ENCODE measurements around the gene USP13.
"Not testable (repeated sequence)": the region's sequence is repeated elsewhere in the genome, so short reads cannot be mapped to it uniquely, and the experiment has no call there.

The USP13 gene

DNA sequence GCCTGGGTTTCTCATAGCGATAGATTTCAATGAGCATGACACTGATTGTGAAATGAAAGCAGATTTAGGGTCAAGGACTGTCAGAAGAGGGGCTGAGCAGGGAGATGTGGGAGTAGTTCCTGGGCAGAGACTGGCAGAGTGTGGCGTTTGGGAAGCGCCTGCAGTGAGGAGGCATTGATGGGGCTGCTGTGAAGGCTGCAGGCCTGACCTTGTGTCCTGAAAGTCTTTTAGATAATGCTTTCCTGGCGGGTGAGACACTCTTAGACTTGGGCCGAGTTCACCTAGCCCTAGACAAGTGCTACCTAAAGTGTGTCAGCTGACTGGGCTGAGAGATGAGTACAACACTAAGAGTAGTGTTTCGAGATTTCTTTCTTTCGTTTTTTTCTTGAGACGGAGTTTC, 20.7 kb downstream of the USP13 start:
- Mint-ChIP-seq H3K36me3 (peaks cover 1% of the 10 kb centered on the region), H3K27ac (no peak overlapping the region), H3K9me3 (no peaks in the 10 kb centered on the region), H3K27me3 (no peaks in the 10 kb centered on the region), H3K4me3 (no peak overlapping the region), H3K4me1 (peaks cover 7% of the 10 kb centered on the region)

DNA sequence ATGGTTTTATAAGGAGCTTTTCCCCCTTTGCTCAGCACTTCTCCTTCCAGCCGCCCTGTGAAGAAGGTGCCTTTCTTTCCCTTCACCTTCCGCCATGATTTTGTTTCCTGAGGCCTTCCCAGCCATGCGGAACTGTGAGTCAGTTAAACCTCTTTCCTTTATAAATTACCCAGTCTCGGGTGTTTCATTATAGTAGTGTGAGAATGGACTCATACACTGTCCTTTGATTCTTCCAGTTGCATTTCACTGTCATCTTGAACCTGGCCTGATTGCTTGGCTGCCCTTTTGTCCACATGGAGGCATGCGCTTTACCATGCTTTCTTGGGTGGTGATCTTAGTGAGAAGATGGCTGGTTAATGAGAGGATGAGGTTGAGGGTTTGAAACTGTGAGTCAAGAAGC, 23.2 kb downstream of the USP13 start:
- Mint-ChIP-seq H3K4me3 (no peak overlapping the region), H3K4me1 (peaks cover 3% of the 10 kb centered on the region), H3K27me3 (no peaks in the 10 kb centered on the region)

DNA sequence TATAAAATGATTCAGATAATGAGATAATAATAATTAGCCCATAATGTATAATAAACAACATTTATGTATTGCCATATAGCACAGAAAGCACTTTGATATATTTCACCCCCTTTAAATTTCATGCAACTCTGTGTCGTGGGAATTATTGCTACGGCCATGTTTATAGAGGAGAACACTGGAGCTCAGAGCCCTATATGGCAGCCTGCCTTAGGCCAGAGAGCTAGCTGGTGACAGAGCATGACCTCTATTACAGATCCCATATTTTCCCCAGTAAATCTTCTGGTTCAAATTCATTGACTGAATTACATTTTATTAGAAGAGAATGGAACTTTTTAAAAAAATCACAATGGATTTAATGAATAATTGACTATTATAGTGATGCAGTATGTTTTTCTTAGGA, 25.0 kb downstream of the USP13 start:
- H3K27me3 Mint-ChIP-seq: no peaks in the 10 kb centered on the region
- H3K36me3 Mint-ChIP-seq: peaks cover 3% of the 10 kb centered on the region
- no peaks in the 10 kb centered on the region for H3K9me3 Mint-ChIP-seq
- no peak overlapping the region for H3K27ac Mint-ChIP-seq
- no peak overlapping the region for H3K4me3 Mint-ChIP-seq
- H3K4me1 Mint-ChIP-seq: no peaks in the 10 kb centered on the region

More for the DNA sequence above, 23.2 kb downstream of the USP13 start:
- Mint-ChIP-seq H3K9me3 (no peaks in the 10 kb centered on the region), H3K27ac (no peak overlapping the region), H3K36me3 (peaks cover 1% of the 10 kb centered on the region)

DNA sequence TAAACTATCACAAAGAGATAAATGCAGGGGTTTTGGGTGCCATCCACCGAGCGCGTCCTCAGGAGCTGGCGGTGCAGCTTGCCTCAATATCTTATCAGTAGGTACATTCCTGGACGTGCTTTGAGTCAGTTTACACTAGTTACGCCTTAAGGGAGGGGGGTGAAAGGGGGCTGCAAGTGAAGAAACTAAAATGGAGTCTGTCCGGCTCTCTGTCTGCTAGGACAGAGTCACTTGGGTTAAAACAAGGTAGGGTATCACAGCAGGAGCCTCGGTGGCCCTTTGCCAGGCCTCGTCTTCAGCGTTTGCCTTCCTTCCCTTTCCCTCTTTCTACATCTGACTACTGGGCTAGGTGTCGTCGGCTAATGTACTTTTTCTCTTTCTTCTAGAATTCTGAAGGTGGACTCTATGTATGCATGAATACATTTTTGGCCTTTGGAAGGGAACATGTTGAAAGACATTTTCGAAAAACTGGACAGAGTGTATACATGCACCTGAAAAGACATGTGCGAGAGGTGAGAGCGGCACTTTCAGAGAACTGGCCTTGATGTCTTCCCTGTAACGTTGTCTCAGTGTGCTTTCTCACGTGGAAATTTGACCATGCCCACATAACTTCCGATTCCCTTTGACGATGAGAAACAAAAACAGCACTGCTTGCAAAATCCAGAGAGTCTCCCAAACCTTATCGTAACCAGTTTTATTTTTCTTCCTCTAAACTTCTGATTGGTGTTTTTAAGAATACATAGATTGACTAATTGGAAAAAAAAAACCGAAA, 28.8 kb downstream of the USP13 start:
- Mint-ChIP-seq H3K4me3 (no peak overlapping the region), H3K27ac (peak overlapping the region; percentile 23), H3K9me3 (no peaks in the 10 kb centered on the region), H3K27me3 (no peaks in the 10 kb centered on the region), H3K36me3 (peaks cover 7% of the 10 kb centered on the region), H3K4me1 (no peaks in the 10 kb centered on the region)

DNA sequence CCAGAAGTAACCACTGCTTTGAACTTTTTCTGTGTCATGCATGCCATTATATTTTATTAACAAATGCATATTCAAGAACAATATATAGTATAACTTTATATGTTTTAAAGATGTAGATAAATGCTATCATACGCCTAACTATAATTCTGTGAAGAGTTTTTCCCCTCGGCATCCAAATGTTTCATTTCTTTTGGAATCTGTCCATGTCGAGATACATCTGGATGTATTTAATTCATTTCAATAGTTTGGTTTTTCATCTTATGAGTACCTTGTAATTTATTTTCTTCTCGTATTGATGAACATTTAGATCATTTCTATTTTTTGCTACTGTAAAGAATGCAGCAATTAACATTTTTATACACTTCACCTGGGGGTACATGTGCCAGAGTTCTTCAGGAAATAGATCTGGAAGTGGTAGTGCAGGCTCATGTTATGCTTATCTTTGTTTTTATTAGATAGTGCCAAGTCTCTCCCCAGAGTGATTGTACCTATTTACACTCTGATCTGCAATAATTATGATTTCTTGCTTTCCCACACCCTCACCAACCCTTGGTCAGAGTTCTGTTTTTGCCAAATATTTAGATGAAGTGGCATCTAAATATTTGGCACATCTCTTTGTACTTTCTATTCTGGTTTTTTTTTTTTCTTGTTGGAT, 29.7 kb downstream of the USP13 start:
- Mint-ChIP-seq H3K27ac (no peak overlapping the region), H3K4me3 (no peak overlapping the region), H3K36me3 (peaks cover 7% of the 10 kb centered on the region), H3K9me3 (no peaks in the 10 kb centered on the region), H3K27me3 (no peaks in the 10 kb centered on the region), H3K4me1 (no peaks in the 10 kb centered on the region)

DNA sequence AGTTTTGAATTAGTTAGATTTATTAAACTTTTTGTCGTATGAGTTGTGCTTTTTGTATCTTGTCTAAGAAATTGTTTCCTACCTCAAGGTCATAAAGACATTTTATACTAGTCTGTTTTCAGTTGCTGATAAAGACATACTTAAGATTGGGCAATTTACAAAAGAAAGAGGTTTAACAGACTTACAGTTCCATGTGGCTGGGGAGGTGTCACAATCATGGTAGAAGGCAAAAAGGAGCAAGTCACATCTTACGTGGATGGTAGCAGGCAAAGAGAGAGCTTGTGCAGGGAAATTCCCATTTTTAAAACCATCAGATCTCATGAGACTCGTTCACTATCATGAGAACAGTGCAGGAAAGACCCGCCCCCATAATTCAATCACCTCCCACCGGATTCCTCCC, 30.4 kb downstream of the USP13 start:
- H3K4me1 Mint-ChIP-seq, H3K27me3 Mint-ChIP-seq, H3K36me3 Mint-ChIP-seq, H3K4me3 Mint-ChIP-seq, H3K27ac Mint-ChIP-seq, H3K9me3 Mint-ChIP-seq: not testable (repeated sequence)

DNA sequence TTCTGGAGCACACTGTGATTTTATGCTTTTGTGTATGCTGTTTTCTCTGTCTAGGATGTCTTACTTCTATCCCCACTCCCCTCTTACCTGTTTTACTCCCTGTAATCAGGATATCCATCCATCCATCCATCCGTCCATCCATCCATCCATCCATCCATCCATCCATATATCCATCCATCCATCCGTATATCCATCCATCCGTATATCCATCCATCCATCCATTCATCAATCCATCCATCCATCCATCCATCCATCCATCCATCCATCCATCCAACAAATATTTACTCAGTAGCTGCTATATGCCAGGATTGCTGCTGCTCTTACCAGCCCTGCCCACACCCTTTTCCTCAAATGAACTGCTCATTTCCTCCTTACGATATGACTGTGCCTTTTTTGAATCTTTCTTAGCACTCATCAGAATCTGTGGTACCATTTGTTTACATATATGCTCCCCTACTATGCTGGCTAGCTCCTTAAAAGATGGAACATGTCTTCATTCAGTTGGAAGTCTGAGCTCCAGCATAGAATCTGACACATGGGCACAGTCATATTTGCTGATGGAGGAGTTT, 35.2 kb downstream of the USP13 start:
- Mint-ChIP-seq H3K4me3 (no peak overlapping the region), H3K4me1 (no peaks in the 10 kb centered on the region), H3K36me3 (peaks cover 13% of the 10 kb centered on the region), H3K9me3 (no peaks in the 10 kb centered on the region), H3K27me3 (no peaks in the 10 kb centered on the region), H3K27ac (no peak overlapping the region)

DNA sequence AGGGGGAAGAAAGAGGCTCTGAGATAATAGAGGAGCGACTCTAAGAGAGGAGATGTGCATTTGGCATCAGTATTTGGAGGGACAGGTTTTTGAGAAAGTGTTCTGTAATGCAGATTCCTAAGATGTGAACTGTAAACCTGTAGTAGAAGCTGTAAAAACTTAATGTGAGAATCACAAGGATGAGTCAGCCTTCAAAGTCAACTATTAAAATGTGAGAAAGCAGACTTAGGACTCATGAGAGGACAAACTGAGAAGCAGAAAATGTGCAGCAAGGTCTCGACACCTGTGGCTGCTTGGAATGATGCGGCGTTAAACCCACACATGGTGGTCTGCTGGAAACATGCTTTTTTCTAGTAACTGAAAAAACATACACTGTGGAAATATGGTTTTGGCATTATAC, 36.0 kb downstream of the USP13 start:
- Mint-ChIP-seq H3K36me3 (peaks cover 13% of the 10 kb centered on the region), H3K27me3 (no peaks in the 10 kb centered on the region), H3K4me1 (no peaks in the 10 kb centered on the region)

DNA sequence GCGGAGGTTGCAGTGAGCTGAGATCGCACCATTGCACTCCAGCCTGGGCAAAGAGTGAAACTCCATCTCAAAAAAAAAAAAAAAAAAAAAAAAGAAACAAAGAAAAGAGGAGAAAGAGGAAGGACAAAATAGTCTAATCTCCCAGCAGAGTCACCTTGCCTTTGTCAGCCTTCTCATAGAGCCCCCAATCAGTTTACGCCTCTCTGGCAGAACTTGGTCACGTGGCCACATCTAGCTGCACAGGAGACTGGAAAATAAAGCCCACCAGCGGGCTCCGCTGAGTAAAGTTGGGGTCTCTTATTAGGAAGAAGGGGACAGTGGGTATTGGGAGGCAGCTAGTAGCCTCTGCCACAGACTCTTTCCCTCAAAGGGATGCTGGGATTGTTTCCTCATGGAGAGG, 41.9 kb downstream of the USP13 start:
- H3K27ac Mint-ChIP-seq: no peak overlapping the region
- no peaks in the 10 kb centered on the region for H3K27me3 Mint-ChIP-seq
- no peaks in the 10 kb centered on the region for H3K9me3 Mint-ChIP-seq
- H3K4me1 Mint-ChIP-seq: no peaks in the 10 kb centered on the region
- H3K36me3 Mint-ChIP-seq: peaks cover 10% of the 10 kb centered on the region
- no peak overlapping the region for H3K4me3 Mint-ChIP-seq

More for the DNA sequence above, 36.0 kb downstream of the USP13 start:
- no peaks in the 10 kb centered on the region for H3K9me3 Mint-ChIP-seq
- no peak overlapping the region for H3K4me3 Mint-ChIP-seq
- no peak overlapping the region for H3K27ac Mint-ChIP-seq

DNA sequence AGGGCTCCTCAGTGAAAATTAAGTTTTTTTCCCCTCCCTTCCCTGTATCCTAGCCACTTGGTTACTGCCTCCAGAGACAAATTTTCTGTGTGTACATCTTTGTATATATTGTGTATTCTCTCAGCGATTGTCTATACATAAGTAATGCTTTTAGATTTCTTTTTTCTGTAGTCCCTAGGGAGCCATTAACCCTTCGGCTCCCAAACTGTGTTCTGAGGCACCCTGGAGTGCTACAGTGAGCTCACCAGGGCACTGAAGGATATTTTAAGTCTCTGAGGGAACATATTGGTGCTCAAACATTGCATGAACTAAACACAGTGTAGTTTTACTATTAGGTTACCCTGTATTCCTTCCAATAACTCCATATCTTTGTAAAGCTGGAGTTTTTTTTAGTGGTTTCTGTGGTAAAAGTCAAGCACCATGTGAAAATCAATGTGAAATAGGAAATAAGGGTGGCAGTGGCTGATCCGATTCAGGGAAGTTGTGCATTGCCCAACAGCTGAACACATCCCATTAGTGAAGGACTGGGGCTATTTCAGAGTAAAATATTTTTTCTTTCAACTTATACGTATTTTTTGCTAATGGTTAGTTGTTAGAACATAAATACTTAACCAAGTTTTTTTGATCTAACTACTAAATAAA, 43.0 kb downstream of the USP13 start:
- Mint-ChIP-seq H3K4me3 (no peak overlapping the region), H3K27me3 (no peaks in the 10 kb centered on the region), H3K4me1 (no peaks in the 10 kb centered on the region), H3K9me3 (no peaks in the 10 kb centered on the region), H3K27ac (no peak overlapping the region), H3K36me3 (peaks cover 9% of the 10 kb centered on the region)

DNA sequence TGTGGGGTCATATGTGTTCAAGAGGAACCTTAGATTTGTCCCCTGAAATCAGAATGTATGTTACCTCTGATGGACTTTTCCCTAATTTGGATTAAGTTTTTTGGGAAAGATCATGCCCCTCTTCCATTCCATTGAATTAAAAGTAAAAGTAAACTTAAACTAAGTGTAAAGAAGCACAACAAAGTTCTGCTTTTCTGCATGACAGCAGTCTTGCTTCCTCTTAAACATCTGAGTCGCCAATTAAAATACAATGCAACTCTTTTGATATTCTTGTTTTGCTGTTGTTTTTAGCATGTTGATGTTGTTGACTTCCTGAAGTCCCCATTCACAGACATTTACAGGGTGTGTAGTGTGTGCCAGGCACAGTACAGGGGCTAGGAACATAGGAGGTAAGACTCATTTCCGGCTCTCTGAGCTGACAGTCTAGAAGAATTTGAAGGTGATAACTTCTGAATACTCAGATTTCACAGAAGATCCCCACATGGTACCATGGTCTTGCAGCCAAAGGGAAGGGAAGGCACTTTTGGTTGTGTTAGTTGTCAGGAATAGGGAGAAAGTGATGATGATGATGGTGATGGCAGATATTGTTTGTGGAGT, 45.0 kb downstream of the USP13 start:
- Mint-ChIP-seq H3K4me1 (no peaks in the 10 kb centered on the region), H3K27me3 (no peaks in the 10 kb centered on the region), H3K4me3 (no peak overlapping the region), H3K9me3 (no peaks in the 10 kb centered on the region), H3K36me3 (peaks cover 15% of the 10 kb centered on the region), H3K27ac (no peak overlapping the region)

DNA sequence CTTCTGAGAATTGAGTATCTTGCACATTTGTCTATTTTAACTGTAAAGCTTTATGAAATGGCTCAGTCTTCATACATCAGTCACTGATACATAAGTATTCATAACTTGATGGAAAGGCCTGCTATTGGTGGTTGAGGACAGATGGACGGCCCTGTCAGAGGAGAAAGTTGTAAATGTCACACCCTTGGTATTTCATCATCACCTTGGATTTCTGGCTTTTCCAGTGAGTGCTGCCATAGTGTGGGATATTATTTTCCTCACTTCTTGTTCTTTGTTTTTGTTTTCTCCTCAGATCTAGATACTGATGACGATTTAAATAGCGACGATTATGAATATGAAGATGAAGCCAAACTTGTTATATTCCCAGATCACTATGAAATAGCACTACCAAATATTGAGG, 47.9 kb downstream of the USP13 start:
- Mint-ChIP-seq H3K9me3 (no peaks in the 10 kb centered on the region), H3K4me1 (no peaks in the 10 kb centered on the region), H3K27ac (no peak overlapping the region), H3K27me3 (no peaks in the 10 kb centered on the region), H3K4me3 (no peak overlapping the region), H3K36me3 (peaks cover 12% of the 10 kb centered on the region)

DNA sequence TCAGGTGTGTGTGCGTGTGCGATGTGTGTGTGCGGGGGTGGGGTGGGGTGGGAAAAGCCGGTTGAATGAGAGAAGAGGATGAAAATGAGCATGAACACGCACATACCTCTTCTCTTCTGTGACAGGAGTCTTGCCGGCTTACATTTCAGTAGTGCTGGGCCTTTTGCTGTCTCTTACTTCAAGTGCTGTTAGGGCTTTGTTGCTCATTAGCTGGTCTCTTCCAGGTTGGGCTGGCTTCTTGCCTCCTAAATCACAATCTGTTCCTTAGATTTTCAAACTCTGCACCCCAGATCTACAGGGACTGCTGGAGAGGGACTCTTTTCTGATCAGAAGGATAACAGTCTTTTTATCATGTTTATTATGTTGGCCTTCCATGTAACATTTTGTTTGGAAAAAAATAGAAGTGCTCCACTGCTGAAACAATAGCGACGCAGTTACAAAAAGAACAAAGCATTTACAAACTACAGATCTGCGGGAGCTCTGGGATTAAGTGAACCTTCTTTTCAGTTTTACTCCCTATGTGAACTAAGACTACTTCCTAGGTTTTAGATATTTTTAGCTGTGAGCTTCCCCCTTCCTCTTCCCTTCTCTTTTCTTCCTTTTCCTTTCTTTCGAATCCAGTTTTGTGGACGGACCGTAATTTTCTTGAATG, 48.5 kb downstream of the USP13 start:
- Mint-ChIP-seq H3K4me1 (no peaks in the 10 kb centered on the region), H3K9me3 (no peaks in the 10 kb centered on the region), H3K36me3 (peaks cover 12% of the 10 kb centered on the region), H3K4me3 (no peak overlapping the region), H3K27ac (no peak overlapping the region), H3K27me3 (no peaks in the 10 kb centered on the region)

DNA sequence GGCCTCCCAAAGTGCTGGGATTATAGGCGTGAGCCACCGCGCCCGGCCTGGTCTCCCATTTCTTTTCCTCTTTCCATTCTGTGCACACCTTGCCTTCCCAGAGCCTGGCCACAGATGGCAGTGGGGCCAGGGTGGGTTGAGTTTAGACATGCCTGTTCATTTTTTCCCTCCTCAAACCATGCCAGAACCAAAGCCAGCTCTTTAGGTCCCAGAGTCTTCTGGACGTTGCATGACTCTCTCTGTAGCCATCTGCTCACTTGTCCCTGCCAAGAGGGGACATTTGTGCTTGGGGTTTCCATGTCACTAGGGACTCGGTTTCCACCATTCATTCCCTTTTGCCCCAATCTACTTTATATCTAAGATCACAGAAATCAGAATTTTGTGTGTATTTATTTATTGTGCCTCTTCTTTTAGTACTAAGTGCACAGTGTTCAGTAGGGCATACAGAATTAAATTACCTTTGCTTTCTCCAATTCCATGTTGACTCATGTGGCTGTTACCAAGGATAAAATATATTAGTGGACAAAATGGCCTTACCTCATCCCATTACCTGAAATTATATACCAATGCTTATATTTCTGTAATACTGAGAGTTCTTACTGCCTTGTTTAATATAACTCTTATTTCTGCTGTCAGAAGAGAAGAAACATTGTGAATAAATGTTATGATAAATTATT, 49.6 kb downstream of the USP13 start:
- no peaks in the 10 kb centered on the region for H3K27me3 Mint-ChIP-seq
- no peak overlapping the region for H3K4me3 Mint-ChIP-seq
- no peaks in the 10 kb centered on the region for H3K4me1 Mint-ChIP-seq
- no peak overlapping the region for H3K27ac Mint-ChIP-seq
- peaks cover 13% of the 10 kb centered on the region for H3K36me3 Mint-ChIP-seq
- no peaks in the 10 kb centered on the region for H3K9me3 Mint-ChIP-seq

DNA sequence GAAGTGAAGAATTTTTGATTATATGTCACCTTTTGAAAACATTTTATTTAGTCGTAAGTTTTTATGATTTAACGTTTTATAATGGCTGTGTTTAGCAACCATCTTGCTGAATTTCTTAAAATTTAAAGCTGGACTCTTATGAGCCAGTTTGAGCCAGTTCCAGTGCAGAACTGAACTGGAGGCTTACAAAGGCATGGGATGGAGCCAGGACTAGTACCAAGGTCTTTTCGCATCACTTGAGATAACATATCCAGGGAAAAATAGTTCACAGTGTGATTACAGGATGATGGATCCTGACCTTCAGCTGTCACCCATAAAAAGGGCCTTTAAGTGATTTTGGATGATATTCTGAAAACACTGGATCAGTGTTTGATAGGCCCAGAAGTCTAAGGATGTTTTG, 51.0 kb downstream of the USP13 start:
- Mint-ChIP-seq H3K4me1 (no peaks in the 10 kb centered on the region), H3K9me3 (no peaks in the 10 kb centered on the region), H3K4me3 (no peak overlapping the region), H3K27me3 (no peaks in the 10 kb centered on the region), H3K27ac (no peak overlapping the region), H3K36me3 (peaks cover 19% of the 10 kb centered on the region)

All from activated naive CD4-positive, alpha-beta T cell treated with anti-CD3 and anti-CD28 coated beads, Interleukin-2, amount 50 U/mL, for 24 hours (primary cell).